CD4-positive, alpha-beta T cell (primary cell): ENCODE measurements around the gene NCAM2. TPM values are rescaled to one million over a fixed set of nuclear protein-coding genes. Genes with fewer than 3 reads are reported as not detected.

Source experiments
- ATAC-seq: fragments of 200-7000 bp; cut with Tn5 transposase; one replicate; pipeline ENCODE4 v1.10.0; 2022; ENCODE audit warnings: mild to moderate bottlenecking; ENCODE audit not compliant: poor library complexity
- CTCF ChIA-PET: fragments of 350-600 bp; sonication (Branson Sonifier 250); formaldehyde crosslinking; loops from one replicate; lab custom pipeline; 2021; ENCODE audit warnings: antibody characterized with exemption, inconsistent platforms; lab: Charles Lee
- POLR2A ChIA-PET: fragments of 350-600 bp; sonication (Branson Sonifier 250); formaldehyde crosslinking; loops from one replicate; lab custom pipeline; 2021; ENCODE audit warnings: antibody characterized with exemption, inconsistent platforms; lab: Charles Lee
- DNase-seq, 14 experiments: peaks; one replicate each; pipeline ENCODE4 v3.0.0-alpha.2; 2013 to 2020; ENCODE audit warnings: mixed read lengths in 2 of 14
- H3K27ac ChIP-seq, 2 donors: one replicate each; pipeline versions ENCODE4 v1.5.1 to v1.7.0; 2013; ENCODE audit warnings: low read length in 2 of 2, low read depth in 1 of 2, mild to moderate bottlenecking in 1 of 2
- H3K27me3 ChIP-seq, 2 experiments: 1 replicate in 1 of 2; 2 replicates in 1 of 2; pipeline versions ENCODE4 v1.6.1 to v1.7.0; 2013; ENCODE audit warnings: low read length in 2 of 2, control low read depth in 1 of 2, mild to moderate bottlenecking in 1 of 2, moderate library complexity in 1 of 2; ENCODE audit not compliant: insufficient read depth in 2 of 2, control insufficient read depth in 1 of 2
- H3K36me3 ChIP-seq: one replicate; pipeline ENCODE4 v1.6.1; 2013; ENCODE audit warnings: low read length, control low read depth; ENCODE audit not compliant: insufficient read depth
- H3K4me1 ChIP-seq: one replicate; pipeline ENCODE4 v1.6.1; 2013; ENCODE audit warnings: low read length, control low read depth; ENCODE audit not compliant: insufficient read depth
- H3K4me3 ChIP-seq: one replicate; pipeline ENCODE4 v1.5.1; 2013; ENCODE audit warnings: mild to moderate bottlenecking, low read length, moderate library complexity
- H3K9me3 ChIP-seq, 2 experiments: 1 replicate in 1 of 2; 2 replicates in 1 of 2; pipeline versions ENCODE4 v1.6.1 to v1.7.0; 2013; ENCODE audit warnings: low read length in 2 of 2, mild to moderate bottlenecking in 2 of 2, control low read depth in 1 of 2, moderate library complexity in 1 of 2; ENCODE audit not compliant: control insufficient read depth in 1 of 2, insufficient read depth in 1 of 2
- H3K27ac Mint-ChIP-seq: one replicate; pipeline ENCODE4 v1.8.0; 2020; ENCODE audit warnings: mixed read lengths
- H3K27me3 Mint-ChIP-seq: one replicate; pipeline ENCODE4 v1.8.0; 2021; ENCODE audit warnings: mixed read lengths
- H3K36me3 Mint-ChIP-seq: one replicate; pipeline ENCODE4 v1.8.0; 2021; ENCODE audit warnings: low read depth, mixed read lengths
- H3K4me1 Mint-ChIP-seq: one replicate; pipeline ENCODE4 v1.8.0; 2021; ENCODE audit warnings: low read depth, mixed read lengths
- H3K4me3 Mint-ChIP-seq: one replicate; pipeline ENCODE4 v1.8.0; 2020; ENCODE audit warnings: mild to moderate bottlenecking, mixed read lengths
- H3K9me3 Mint-ChIP-seq: one replicate; pipeline ENCODE4 v1.8.0; 2020; ENCODE audit warnings: mixed read lengths
- CTCF ChIP-seq: fragments of 200-600 bp; IDR thresholded peaks from one replicate; pipeline ENCODE4 v1.8.0; 2022; ENCODE audit warnings: antibody characterized with exemption, mild to moderate bottlenecking
- intact Hi-C, 2 experiments: fragments of 100-400 bp; cut with DNase I in 1 of 2; cut with micrococcal nuclease in 1 of 2; formaldehyde crosslinking; loops; one replicate each; pipeline versions ENCODE4 v1.15.1 to v1.9.0; 2023 to 2025; cut with DNase I, micrococcal nuclease
- total RNA-seq, 174 experiments: library from RNA in 2 of 174; stranded (reverse) in 2 of 174; gene quantifications; one replicate each; pipeline ENCODE4 v1.2.3 and lab custom pipeline; 2021 to 2026

Gene NCAM2
- total RNA-seq, 2 experiments from 2014 or later: not detected

- intact Hi-C loops: no loop called here
- TF ChIP-seq CTCF: no peak
- Histone ChIP-seq H3K4me1 (no peaks in the 10 kb centered on the region), H3K27me3 (no peaks in the 10 kb centered on the region), H3K36me3 (no peaks in the 10 kb centered on the region), H3K4me3 (no peak overlapping the region), H3K27ac (no peak overlapping the region), H3K9me3 (no peaks in the 10 kb centered on the region)
- ATAC-seq (no peak), DNase-seq (no peak)
- H3K4me1 Mint-ChIP-seq: no peaks in the 10 kb centered on the region
- H3K9me3 Mint-ChIP-seq: no peaks in the 10 kb centered on the region
- CTCF ChIA-PET: no interaction called here
- no peak overlapping the region for H3K4me3 Mint-ChIP-seq
- POLR2A ChIA-PET: no interaction called here
- no peaks in the 10 kb centered on the region for H3K36me3 Mint-ChIP-seq
- H3K27ac Mint-ChIP-seq: no peak overlapping the region
- no peaks in the 10 kb centered on the region for H3K27me3 Mint-ChIP-seq
These were observed 232.5 kb downstream of the NCAM2 start for GRCh38 chr21:21230672-21231071.

DNA sequence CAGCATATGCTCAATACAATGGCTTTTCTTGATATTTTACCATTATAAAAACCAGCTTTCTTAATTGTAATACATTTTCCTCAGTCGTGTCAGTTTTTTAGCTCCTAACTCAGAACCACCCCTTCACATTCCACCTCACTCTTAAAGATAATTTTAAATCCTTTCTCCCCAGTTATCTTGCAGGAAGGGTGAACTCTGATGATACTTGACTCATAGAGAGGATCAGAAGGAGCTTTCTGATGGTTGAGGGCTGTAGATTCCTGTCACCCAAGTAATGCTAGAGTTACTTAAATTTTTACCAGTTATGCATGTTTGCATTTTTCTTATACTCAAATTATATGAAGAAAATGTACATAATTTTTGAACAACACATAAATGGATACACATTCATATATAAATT lies 233.7 kb downstream of the NCAM2 start:
- Histone ChIP-seq H3K9me3 (no peaks in the 10 kb centered on the region), H3K4me1 (no peaks in the 10 kb centered on the region), H3K4me3 (no peak overlapping the region), H3K27ac (no peak overlapping the region), H3K36me3 (no peaks in the 10 kb centered on the region), H3K27me3 (no peaks in the 10 kb centered on the region)
- ATAC-seq: no peak
- H3K27ac Mint-ChIP-seq: no peak overlapping the region
- H3K4me1 Mint-ChIP-seq: no peaks in the 10 kb centered on the region
- no peak for TF ChIP-seq CTCF
- CTCF ChIA-PET: no interaction called here
- H3K27me3 Mint-ChIP-seq: no peaks in the 10 kb centered on the region
- intact Hi-C loops: no loop called here
- no peaks in the 10 kb centered on the region for H3K9me3 Mint-ChIP-seq
- no peaks in the 10 kb centered on the region for H3K36me3 Mint-ChIP-seq
- no peak overlapping the region for H3K4me3 Mint-ChIP-seq
- no peak for DNase-seq
- POLR2A ChIA-PET: no interaction called here

GRCh38 chr21:21232320-21232719 lies 234.1 kb downstream of the NCAM2 start:
- TF ChIP-seq CTCF: no peak
- Histone ChIP-seq H3K27me3 (no peaks in the 10 kb centered on the region), H3K4me3 (no peak overlapping the region), H3K9me3 (no peaks in the 10 kb centered on the region), H3K36me3 (no peaks in the 10 kb centered on the region), H3K4me1 (no peaks in the 10 kb centered on the region), H3K27ac (no peak overlapping the region)
- Mint-ChIP-seq H3K27ac (no peak overlapping the region), H3K9me3 (no peaks in the 10 kb centered on the region), H3K4me1 (no peaks in the 10 kb centered on the region), H3K4me3 (no peak overlapping the region), H3K36me3 (no peaks in the 10 kb centered on the region), H3K27me3 (no peaks in the 10 kb centered on the region)
- intact Hi-C loops: no loop called here
- ChIA-PET POLR2A (no interaction called here), CTCF (no interaction called here)
- no peak for ATAC-seq
- DNase-seq: no peak
